Neutrophil (primary cell): Measurements from ENCODE around the gene PTRH2.

Experiments
- H3K27ac ChIP-seq: fragments of 200-600 bp; sonication (generic); 2 replicates; pipeline ENCODE4 v1.5.1; 2016; ENCODE audit warnings: mild to moderate bottlenecking, moderate library complexity
- H3K27me3 ChIP-seq: fragments of 200-600 bp; sonication (generic); 2 replicates; pipeline ENCODE4 v1.6.0; 2016; ENCODE audit warnings: mild to moderate bottlenecking
- H3K36me3 ChIP-seq: fragments of 200-600 bp; sonication (generic); 2 replicates; pipeline ENCODE4 v1.5.1; 2017
- H3K4me1 ChIP-seq, 2 experiments: fragments of 200-600 bp in 1 of 2; sonication (generic) in 1 of 2; 1 replicate in 1 of 2; 2 replicates in 1 of 2; pipeline versions ENCODE4 v1.5.1 to v1.6.1; 2013 to 2016; ENCODE audit warnings: low read depth in 1 of 2, low read length in 1 of 2, mild to moderate bottlenecking in 1 of 2, moderate library complexity in 1 of 2; ENCODE audit not compliant: control insufficient read depth in 1 of 2, insufficient read depth in 1 of 2
- H3K4me3 ChIP-seq, 2 experiments: fragments of 200-600 bp in 1 of 2; sonication (generic) in 1 of 2; 1 replicate in 1 of 2; 2 replicates in 1 of 2; pipeline ENCODE4 v1.5.1; 2013 to 2016; ENCODE audit warnings: low read depth in 1 of 2, low read length in 1 of 2, mild to moderate bottlenecking in 1 of 2, moderate library complexity in 1 of 2
- H3K9me3 ChIP-seq: fragments of 200-600 bp; sonication (generic); 2 replicates; pipeline ENCODE4 v1.5.1; 2016
- CTCF ChIP-seq: fragments of 200-600 bp; sonication (generic); IDR thresholded peaks from 2 replicates; pipeline ENCODE4 v1.5.1; 2016; ENCODE audit warnings: antibody characterized with exemption

The PTRH2 gene

DNA sequence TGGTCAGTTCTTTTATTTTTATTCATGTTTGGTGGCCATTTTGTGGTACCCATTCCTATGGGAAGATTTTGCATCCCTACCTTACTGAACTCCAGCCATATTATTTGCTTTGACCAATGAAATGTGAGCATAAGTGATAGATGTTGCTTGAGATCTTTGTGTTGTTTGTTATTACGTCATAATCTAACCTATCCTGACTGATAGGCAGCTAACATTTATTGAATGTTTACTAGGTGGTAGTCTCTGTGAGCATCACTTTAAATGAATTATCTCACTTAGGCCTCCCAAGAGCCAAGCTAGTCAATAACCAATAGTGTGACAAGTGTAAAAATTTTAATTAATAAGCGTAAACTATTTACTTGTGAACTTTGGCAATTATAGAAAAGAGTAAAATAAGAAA lies 37.8 kb upstream of the PTRH2 start:
- no peaks in the 10 kb centered on the region for H3K9me3 ChIP-seq
- H3K4me3 ChIP-seq, result no peak overlapping the region
- TF ChIP-seq CTCF, result no peak

DNA sequence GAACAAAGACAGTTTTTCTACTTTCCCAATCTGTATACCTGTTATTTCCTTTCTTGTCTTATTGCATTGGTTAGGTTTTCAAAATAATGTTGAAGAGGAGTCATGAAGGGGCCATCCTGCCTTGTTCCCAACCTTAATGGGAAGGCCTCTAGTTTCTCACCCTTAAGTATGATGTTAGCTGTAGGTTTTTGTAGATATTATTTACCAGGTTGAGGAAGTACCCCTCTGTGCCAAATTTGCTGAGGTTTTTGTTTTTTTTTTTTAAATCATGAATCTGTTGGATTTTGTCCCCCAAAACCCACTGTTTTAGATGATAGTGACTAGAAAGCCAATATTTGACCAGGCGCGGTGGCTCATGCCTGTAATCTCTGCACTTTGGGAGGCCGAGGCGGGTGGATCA lies 36.6 kb upstream of the PTRH2 start:
- Histone ChIP-seq H3K4me3 (no peak overlapping the region), H3K27me3 (no peaks in the 10 kb centered on the region), H3K36me3 (peaks cover 85% of the 10 kb centered on the region), H3K4me1 (no peaks in the 10 kb centered on the region), H3K9me3 (no peaks in the 10 kb centered on the region), H3K27ac (peak overlapping the region; percentile 37)
- TF ChIP-seq CTCF, result no peak

More for the DNA sequence above, 37.8 kb upstream of the PTRH2 start:
- Histone ChIP-seq H3K27ac (peak overlapping the region; percentile 2), H3K4me1 (no peaks in the 10 kb centered on the region), H3K27me3 (no peaks in the 10 kb centered on the region), H3K36me3 (peaks cover 85% of the 10 kb centered on the region)

DNA sequence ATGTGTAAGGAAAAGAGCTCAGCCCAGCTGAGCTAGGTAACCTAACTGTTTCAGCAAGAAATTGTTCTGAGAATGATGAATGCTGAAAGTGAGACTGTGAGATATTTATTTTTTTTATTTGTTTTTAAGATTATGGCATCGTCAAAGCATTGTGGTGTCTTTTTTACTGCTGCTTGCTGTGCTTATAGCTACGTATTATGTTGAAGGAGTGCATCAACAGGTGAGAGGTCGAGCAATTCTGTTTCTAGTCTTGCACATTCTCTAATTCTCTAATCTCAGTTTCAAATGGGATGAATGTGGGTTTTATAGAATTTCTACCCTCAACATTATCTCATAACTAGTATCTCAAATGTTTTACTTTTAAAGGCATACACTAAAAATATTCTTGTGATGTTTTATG lies 30.1 kb upstream of the PTRH2 start:
- Histone ChIP-seq H3K4me3 (no peak overlapping the region), H3K4me1 (peaks cover 5 to 10% of the 10 kb centered on the region in 2 experiments), H3K9me3 (no peaks in the 10 kb centered on the region), H3K27ac (peak overlapping the region; percentile 40), H3K27me3 (no peaks in the 10 kb centered on the region), H3K36me3 (peaks cover 100% of the 10 kb centered on the region)
- no peak for TF ChIP-seq CTCF

DNA sequence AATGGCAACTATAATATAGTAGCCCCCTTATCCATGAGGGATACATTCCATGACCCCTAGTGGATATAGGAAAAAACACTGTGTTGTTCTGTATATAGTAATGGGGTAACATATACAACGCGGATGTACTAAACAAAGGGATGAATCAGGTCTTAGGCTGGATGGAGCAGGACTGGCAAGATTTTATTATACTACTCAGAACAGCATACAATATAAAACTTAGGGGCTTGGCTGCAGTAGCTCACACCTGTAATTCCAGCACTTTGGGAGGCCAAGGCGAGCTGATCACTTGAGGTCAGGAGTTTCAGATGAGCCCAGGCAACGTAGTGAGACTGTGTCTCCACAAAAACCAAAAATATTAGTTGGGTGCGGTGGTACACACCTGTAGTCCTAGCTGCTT lies 27.0 kb upstream of the PTRH2 start:
- no peak for TF ChIP-seq CTCF
- Histone ChIP-seq H3K4me3 (no peak overlapping the region), H3K9me3 (no peaks in the 10 kb centered on the region), H3K36me3 (peaks cover 79% of the 10 kb centered on the region), H3K27ac (peak overlapping the region; percentile 37), H3K4me1 (peaks cover 23 to 28% of the 10 kb centered on the region in 2 experiments), H3K27me3 (no peaks in the 10 kb centered on the region)

DNA sequence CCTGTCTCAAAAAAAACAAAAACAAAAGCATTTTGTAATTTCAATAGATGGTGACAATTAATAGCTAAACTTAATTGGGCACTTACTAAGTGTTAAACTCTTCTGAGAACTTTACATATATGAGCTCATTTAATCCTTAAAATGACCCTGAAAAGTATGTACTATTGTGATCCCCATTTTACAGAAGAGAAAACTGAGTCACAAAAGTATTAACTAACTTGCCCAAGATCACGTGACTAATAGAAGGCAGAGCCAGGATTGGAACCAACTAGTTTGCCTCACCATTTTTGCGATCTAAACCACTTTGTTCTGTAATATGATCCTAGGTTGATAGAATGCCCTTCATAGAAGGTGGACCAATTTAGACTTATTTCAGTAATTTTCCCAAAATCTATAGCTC lies 26.5 kb upstream of the PTRH2 start:
- Histone ChIP-seq H3K27me3 (no peaks in the 10 kb centered on the region), H3K9me3 (no peaks in the 10 kb centered on the region), H3K27ac (peak overlapping the region; percentile 37), H3K4me1 (peaks cover 28 to 33% of the 10 kb centered on the region in 2 experiments), H3K4me3 (no peak overlapping the region), H3K36me3 (peaks cover 74% of the 10 kb centered on the region)
- no peak for TF ChIP-seq CTCF
